Measurements from ENCODE around the gene DCLRE1B. TPM values are rescaled to one million over a fixed set of nuclear protein-coding genes. Genes with fewer than 3 reads are reported as not detected.

Gene DCLRE1B
- total and polyA plus RNA-seq, 11 donors = 0.38 to 6.0 (median 2.2) TPM

DNA sequence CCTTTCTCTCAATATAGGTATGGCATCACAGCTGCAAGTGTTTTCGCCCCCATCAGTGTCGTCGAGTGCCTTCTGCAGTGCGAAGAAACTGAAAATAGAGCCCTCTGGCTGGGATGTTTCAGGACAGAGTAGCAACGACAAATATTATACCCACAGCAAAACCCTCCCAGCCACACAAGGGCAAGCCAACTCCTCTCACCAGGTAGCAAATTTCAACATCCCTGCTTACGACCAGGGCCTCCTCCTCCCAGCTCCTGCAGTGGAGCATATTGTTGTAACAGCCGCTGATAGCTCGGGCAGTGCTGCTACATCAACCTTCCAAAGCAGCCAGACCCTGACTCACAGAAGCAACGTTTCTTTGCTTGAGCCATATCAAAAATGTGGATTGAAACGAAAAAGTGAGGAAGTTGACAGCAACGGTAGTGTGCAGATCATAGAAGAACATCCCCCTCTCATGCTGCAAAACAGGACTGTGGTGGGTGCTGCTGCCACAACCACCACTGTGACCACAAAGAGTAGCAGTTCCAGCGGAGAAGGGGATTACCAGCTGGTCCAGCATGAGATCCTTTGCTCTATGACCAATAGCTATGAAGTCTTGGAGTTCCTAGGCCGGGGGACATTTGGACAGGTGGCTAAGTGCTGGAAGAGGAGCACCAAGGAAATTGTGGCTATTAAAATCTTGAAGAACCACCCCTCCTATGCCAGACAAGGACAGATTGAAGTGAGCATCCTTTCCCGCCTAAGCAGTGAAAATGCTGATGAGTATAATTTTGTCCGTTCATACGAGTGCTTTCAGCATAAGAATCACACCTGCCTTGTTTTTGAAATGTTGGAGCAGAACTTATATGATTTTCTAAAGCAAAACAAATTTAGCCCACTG lies 35.5 kb downstream of the DCLRE1B start:
- peaks cover 0 to 52% (median 3%) of the 10 kb centered on the region in 12 donors for H3K4me1 ChIP-seq
- peaks cover 0 to 41% (median 31%) of the 10 kb centered on the region in 9 donors for H3K36me3 ChIP-seq
- DNase-seq (no peak), ATAC-seq (peak in 2 of 4 donors; percentile 32 to 40)
- H3K9me3 ChIP-seq = peaks cover 0 to 7% (median 0%) of the 10 kb centered on the region in 12 donors
- 71 to 79% (median 75%) methylated on average over 15 to 16 of the region's 16 CpGs for WGBS, 4 donors
- no peaks in the 10 kb centered on the region for H3K27me3 ChIP-seq
- H3K4me3 ChIP-seq = no peak overlapping the region
- TF ChIP-seq POLR2A (IDR thresholded peaks at IDR 0.05) = no peak
- TF ChIP-seq, protein P1, sequence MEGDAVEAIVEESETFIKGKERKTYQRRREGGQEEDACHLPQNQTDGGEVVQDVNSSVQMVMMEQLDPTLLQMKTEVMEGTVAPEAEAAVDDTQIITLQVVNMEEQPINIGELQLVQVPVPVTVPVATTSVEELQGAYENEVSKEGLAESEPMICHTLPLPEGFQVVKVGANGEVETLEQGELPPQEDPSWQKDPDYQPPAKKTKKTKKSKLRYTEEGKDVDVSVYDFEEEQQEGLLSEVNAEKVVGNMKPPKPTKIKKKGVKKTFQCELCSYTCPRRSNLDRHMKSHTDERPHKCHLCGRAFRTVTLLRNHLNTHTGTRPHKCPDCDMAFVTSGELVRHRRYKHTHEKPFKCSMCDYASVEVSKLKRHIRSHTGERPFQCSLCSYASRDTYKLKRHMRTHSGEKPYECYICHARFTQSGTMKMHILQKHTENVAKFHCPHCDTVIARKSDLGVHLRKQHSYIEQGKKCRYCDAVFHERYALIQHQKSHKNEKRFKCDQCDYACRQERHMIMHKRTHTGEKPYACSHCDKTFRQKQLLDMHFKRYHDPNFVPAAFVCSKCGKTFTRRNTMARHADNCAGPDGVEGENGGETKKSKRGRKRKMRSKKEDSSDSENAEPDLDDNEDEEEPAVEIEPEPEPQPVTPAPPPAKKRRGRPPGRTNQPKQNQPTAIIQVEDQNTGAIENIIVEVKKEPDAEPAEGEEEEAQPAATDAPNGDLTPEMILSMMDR (IDR thresholded peaks at IDR 0.05) = no peak
- intact Hi-C loops (cut with DNase I) = no loop called here
- peak overlapping the region in 1 of 12 donors; percentile 33 for H3K27ac ChIP-seq

DNA sequence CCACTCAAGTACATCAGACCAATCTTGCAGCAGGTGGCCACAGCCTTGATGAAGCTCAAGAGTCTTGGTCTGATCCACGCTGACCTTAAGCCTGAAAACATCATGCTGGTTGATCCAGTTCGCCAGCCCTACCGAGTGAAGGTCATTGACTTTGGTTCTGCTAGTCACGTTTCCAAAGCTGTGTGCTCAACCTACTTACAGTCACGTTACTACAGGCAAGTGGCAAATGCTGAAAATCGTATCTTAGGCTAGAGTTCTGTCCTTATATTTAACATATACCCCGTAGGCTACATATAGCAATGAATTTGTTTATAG lies 36.1 kb downstream of the DCLRE1B start:
- peaks cover 0 to 50% (median 7%) of the 10 kb centered on the region in 12 donors for H3K4me1 ChIP-seq
- no peak overlapping the region for H3K4me3 ChIP-seq
- 78 to 85% (median 83%) methylated on average over 7 of the region's 7 CpGs for WGBS, 4 donors
- ATAC-seq (no peak), DNase-seq (no peak)
- H3K27me3 ChIP-seq = no peaks in the 10 kb centered on the region
- H3K27ac ChIP-seq = no peak overlapping the region
- TF ChIP-seq POLR2A (IDR thresholded peaks at IDR 0.05) = no peak
- TF ChIP-seq, protein P1 (IDR thresholded peaks at IDR 0.05) = no peak
- peaks cover 0 to 8% (median 0%) of the 10 kb centered on the region in 12 donors for H3K9me3 ChIP-seq
- H3K36me3 ChIP-seq = peaks cover 0 to 41% (median 31%) of the 10 kb centered on the region in 9 donors
- intact Hi-C loops (cut with DNase I) = no loop called here

DNA sequence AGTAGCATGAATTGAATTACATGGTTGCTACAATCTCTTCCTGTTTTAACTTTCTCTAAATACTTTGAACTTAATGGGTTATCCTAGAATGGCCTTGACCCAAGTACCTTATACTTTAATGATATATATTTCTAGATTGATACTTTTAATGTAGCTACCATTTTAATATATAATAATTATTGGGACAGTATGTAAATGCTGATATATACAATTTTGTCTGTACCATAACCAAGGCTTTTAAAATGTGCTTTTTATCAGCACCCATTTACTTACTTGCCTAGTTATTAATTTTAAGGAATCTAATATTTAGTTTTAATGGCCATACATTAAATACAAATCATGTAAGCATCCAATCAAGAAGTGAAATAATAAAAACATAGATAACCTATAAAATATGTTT lies 37.4 kb downstream of the DCLRE1B start:
- Histone ChIP-seq H3K4me1 (peaks cover 0 to 50% (median 20%) of the 10 kb centered on the region in 12 donors), H3K27me3 (no peaks in the 10 kb centered on the region), H3K36me3 (peaks cover 0 to 41% (median 31%) of the 10 kb centered on the region in 9 donors), H3K27ac (no peak overlapping the region), H3K9me3 (peaks cover 0 to 8% (median 0%) of the 10 kb centered on the region in 12 donors), H3K4me3 (no peak overlapping the region)
- no peak for ATAC-seq
- TF ChIP-seq, protein P1 (IDR thresholded peaks at IDR 0.05) = no peak
- no peak for TF ChIP-seq POLR2A (IDR thresholded peaks at IDR 0.05)
- DNase-seq = no peak
- intact Hi-C loops (cut with DNase I) = no loop called here

DNA sequence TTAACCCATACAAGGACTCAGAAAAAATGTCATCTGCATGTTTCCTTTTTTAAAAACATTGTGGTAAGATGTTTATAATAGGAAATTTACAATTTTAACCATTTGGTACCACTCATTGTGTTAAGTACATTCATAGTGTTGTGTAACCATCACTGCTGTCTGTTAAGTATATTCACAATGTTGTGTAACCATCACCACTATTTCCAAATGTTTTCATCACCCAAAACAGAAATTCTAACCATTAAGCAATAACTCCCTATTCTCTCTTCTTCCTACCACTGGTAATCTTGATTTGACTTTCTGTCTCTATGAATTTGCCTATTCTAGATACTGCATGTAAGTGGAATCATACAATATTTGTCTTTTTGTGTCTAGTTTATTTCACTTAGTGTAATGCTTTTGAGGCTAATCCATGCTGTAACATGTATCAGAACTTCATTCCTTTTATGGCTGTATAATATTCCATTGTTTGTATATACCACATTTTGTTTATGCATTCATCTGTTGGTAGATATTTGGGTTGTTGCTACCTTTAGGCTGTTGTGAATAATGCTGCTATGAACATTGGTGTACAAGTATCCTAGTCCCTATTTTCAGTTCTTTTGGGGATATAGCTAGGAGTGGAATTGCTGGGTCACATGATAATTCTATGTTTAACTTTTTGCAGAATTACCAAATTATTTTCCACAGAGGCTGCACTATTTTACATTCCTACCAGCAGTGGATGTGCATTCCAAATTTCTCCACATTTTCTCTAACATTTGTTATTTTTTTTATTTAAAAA lies 38.1 kb downstream of the DCLRE1B start:
- peak in 1 of 4 donors; percentile 29 for ATAC-seq
- Histone ChIP-seq H3K4me1 (peaks cover 0 to 50% (median 24%) of the 10 kb centered on the region in 12 donors), H3K4me3 (no peak overlapping the region), H3K27me3 (no peaks in the 10 kb centered on the region), H3K27ac (no peak overlapping the region), H3K36me3 (peaks cover 0 to 41% (median 31%) of the 10 kb centered on the region in 9 donors), H3K9me3 (peaks cover 0 to 8% (median 0%) of the 10 kb centered on the region in 12 donors)
- intact Hi-C loops (cut with DNase I) = no loop called here
- DNase-seq = no peak
- TF ChIP-seq POLR2A (IDR thresholded peaks at IDR 0.05) = no peak
- TF ChIP-seq, protein P1 (IDR thresholded peaks at IDR 0.05) = no peak

Data from heart left ventricle (tissue), 16 donors.